Nephron (organoid): ENCODE data around the gene MS4A7.
"Not testable (repeated sequence)": the region's sequence is repeated elsewhere in the genome, so short reads cannot be mapped to it uniquely, and the experiment has no call there.

Experiments
- H3K27ac Mint-ChIP-seq, 3 experiments: 2 replicates each; pipeline ENCODE4 v1.8.0; 2020; ENCODE audit warnings: mixed read lengths in 3 of 3, mild to moderate bottlenecking in 2 of 3, moderate library complexity in 1 of 3
- H3K27me3 Mint-ChIP-seq: 2 replicates; pipeline ENCODE4 v1.8.0; 2021; ENCODE audit warnings: low read depth, mild to moderate bottlenecking, moderate library complexity, mixed read lengths
- H3K36me3 Mint-ChIP-seq: 2 replicates; pipeline ENCODE4 v1.8.0; 2020; ENCODE audit warnings: low read depth, mixed read lengths
- H3K4me1 Mint-ChIP-seq: 2 replicates; pipeline ENCODE4 v1.8.0; 2020; ENCODE audit warnings: mixed read lengths
- H3K4me3 Mint-ChIP-seq, 3 experiments: 2 replicates each; pipeline ENCODE4 v1.8.0; 2020; ENCODE audit warnings: mild to moderate bottlenecking in 3 of 3, mixed read lengths in 3 of 3, moderate library complexity in 2 of 3
- H3K9me3 Mint-ChIP-seq: 2 replicates; pipeline ENCODE4 v1.8.0; 2020; ENCODE audit warnings: mixed read lengths
- CTCF ChIP-seq, 3 experiments: fragments of 200-600 bp; sonication (generic); IDR thresholded peaks; one replicate each; pipeline ENCODE4 v1.5.0; 2021; ENCODE audit warnings: antibody characterized with exemption in 3 of 3; ENCODE audit not compliant: unreplicated experiment in 3 of 3

Gene MS4A7

GRCh38 chr11:60349990-60350389 lies 28.3 kb upstream of the MS4A7 start:
- H3K4me3 Mint-ChIP-seq, result no peak overlapping the region
- no peaks in the 10 kb centered on the region for H3K9me3 Mint-ChIP-seq
- no peaks in the 10 kb centered on the region for H3K27me3 Mint-ChIP-seq
- no peak overlapping the region for H3K27ac Mint-ChIP-seq
- no peaks in the 10 kb centered on the region for H3K36me3 Mint-ChIP-seq
- H3K4me1 Mint-ChIP-seq, result no peaks in the 10 kb centered on the region
- no peak for TF ChIP-seq CTCF (IDR thresholded peaks at IDR 0.05; ENCODE audit: unreplicated experiment in 3 of 3)

GRCh38 chr11:60357771-60358170 lies 20.6 kb upstream of the MS4A7 start:
- Mint-ChIP-seq H3K4me3 (no peak overlapping the region), H3K27ac (no peak overlapping the region), H3K27me3 (no peaks in the 10 kb centered on the region), H3K36me3 (no peaks in the 10 kb centered on the region), H3K9me3 (no peaks in the 10 kb centered on the region), H3K4me1 (no peaks in the 10 kb centered on the region)
- no peak for TF ChIP-seq CTCF (IDR thresholded peaks at IDR 0.05; ENCODE audit: unreplicated experiment in 3 of 3)

- Mint-ChIP-seq H3K36me3 (no peaks in the 10 kb centered on the region), H3K27ac (no peak overlapping the region), H3K4me1 (peaks cover 9% of the 10 kb centered on the region), H3K9me3 (no peaks in the 10 kb centered on the region), H3K4me3 (no peak overlapping the region), H3K27me3 (no peaks in the 10 kb centered on the region)
- no peak for TF ChIP-seq CTCF (IDR thresholded peaks at IDR 0.05; ENCODE audit: unreplicated experiment in 3 of 3)
These were observed 17.7 kb upstream of the MS4A7 start for GRCh38 chr11:60360621-60361020.

- H3K27me3 Mint-ChIP-seq, result no peaks in the 10 kb centered on the region
- TF ChIP-seq CTCF (IDR thresholded peaks at IDR 0.05; ENCODE audit: unreplicated experiment in 3 of 3), result no peak
- peaks cover 9% of the 10 kb centered on the region for H3K4me1 Mint-ChIP-seq
- H3K36me3 Mint-ChIP-seq, result no peaks in the 10 kb centered on the region
- no peaks in the 10 kb centered on the region for H3K9me3 Mint-ChIP-seq
- no peak overlapping the region for H3K27ac Mint-ChIP-seq
- no peak overlapping the region for H3K4me3 Mint-ChIP-seq
These were observed 16.1 kb upstream of the MS4A7 start for GRCh38 chr11:60362241-60362640.

- peak; percentile 70 to 72 (median 70) for TF ChIP-seq CTCF (IDR thresholded peaks at IDR 0.05; ENCODE audit: unreplicated experiment in 3 of 3)
- Mint-ChIP-seq H3K36me3 (no peaks in the 10 kb centered on the region), H3K27ac (peak overlapping the region in 1 of 3 experiments; percentile 14), H3K9me3 (no peaks in the 10 kb centered on the region), H3K27me3 (no peaks in the 10 kb centered on the region), H3K4me3 (peak overlapping the region in 2 of 3 experiments; percentile 18 to 30), H3K4me1 (peaks cover 9% of the 10 kb centered on the region)
These were observed 14.5 kb upstream of the MS4A7 start for GRCh38 chr11:60363542-60364470.

- not testable (repeated sequence) for H3K9me3 Mint-ChIP-seq, H3K4me3 Mint-ChIP-seq, H3K27me3 Mint-ChIP-seq, H3K27ac Mint-ChIP-seq, H3K36me3 Mint-ChIP-seq
- peaks cover 14% of the 10 kb centered on the region for H3K4me1 Mint-ChIP-seq
These were observed 11.9 kb upstream of the MS4A7 start for GRCh38 chr11:60366262-60366904.
